ENCODE measurements around the gene FLNC. TPM values are rescaled to one million over a fixed set of nuclear protein-coding genes. Genes with fewer than 3 reads are reported as not detected.

Gene FLNC
- total RNA-seq, 4 donors from 2014 or later, result 3.0 to 27.3 (median 7.5) TPM

DNA sequence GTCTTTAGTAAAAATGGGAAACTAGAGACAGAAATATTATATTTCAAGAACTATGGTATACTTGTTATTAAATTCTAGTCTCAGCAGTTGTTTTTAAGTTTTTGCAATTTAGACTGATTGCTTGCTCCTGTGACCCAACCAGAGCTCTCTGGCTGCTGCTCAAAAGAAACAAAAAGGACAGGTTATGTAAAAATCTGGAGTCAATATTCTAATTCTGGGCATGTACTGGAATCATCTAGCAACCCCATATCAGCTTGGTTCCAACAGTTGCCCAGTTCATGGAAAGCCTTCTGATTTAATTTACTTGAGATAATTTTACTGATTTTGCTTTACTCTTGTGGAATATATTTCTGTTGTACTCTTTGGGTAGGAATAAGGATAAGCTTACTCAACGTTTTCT lies 70.0 kb downstream of the FLNC start:
- Histone ChIP-seq H3K27ac (no peak overlapping the region), H3K36me3 (no peaks in the 10 kb centered on the region), H3K4me3 (no peak overlapping the region), H3K4me1 (peaks cover 4 to 50% (median 6%) of the 10 kb centered on the region in 3 donors), H3K27me3 (no peaks in the 10 kb centered on the region), H3K9me3 (peaks cover 0 to 5% (median 0%) of the 10 kb centered on the region in 3 donors)
- intact Hi-C loops (cut with DNase I), result no loop called here
- WGBS, 2 donors, result 58 to 64% methylated on average over 1 of the region's 1 CpG
- TF ChIP-seq POLR2A (IDR thresholded peaks at IDR 0.05), result no peak
- DNase-seq, result no peak

DNA sequence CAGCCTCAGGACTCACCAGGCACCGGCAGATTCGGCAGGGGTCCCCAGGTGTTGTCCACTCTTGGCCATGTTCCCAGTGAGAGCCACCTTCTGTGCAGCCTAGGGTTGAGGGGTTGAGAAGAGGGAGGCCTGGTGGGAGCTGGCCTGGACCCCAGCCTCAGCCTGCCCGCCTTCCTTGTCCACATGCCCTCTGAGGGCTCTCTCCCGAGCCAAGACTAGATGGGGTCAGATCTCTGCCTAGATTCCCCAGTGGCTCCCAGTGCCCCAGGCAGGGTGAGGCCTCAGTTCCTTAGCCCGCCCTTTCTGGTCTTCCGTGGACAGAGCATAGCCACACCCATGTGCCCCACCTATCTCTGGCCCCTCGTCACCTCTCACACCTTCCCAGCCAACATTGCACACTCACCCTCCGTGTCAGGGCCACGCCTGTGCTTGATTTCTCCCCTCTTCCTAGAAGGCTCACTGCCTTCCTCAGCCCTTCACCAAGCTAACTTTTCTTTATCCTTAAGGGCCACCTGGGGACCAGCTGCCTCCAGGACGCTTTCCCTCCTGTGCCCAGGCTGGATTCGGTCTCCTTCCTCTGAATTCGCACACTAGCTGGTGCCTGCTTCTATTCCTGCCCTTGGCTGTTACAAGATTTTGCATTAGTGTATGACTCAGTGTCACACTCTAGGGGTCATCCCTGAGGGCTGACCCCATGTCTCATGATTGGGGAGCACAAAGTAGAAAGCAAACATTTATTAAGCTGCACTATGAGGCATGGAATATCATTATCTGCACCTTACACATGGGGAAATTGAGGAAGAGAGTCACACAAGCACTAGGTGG lies 72.8 kb downstream of the FLNC start:
- 54 to 57% methylated on average over 8 to 10 of the region's 12 CpGs for WGBS, 2 donors
- no peak for DNase-seq
- H3K36me3 ChIP-seq, result no peaks in the 10 kb centered on the region
- H3K4me1 ChIP-seq, result peaks cover under 1 to 32% (median 6%) of the 10 kb centered on the region in 3 donors
- no peak for TF ChIP-seq POLR2A (IDR thresholded peaks at IDR 0.05)
- no peak for TF ChIP-seq CTCF (IDR thresholded peaks at IDR 0.05)
- peaks cover 0 to 5% (median 0%) of the 10 kb centered on the region in 3 donors for H3K9me3 ChIP-seq
- peak overlapping the region; percentile 14 to 49 (median 41) for H3K27ac ChIP-seq
- intact Hi-C loops (cut with DNase I), result no loop called here
- peaks cover 0 to 14% (median 0%) of the 10 kb centered on the region in 4 donors for H3K27me3 ChIP-seq
- H3K4me3 ChIP-seq, result no peak overlapping the region

GRCh38 chr7:128903621-128904361 lies 73.6 kb downstream of the FLNC start:
- 83% methylated on average over 5 of the region's 14 CpGs; no CpG with 5 or more reads in 1 of the 2 donors for WGBS, 2 donors
- TF ChIP-seq CTCF (IDR thresholded peaks at IDR 0.05) (no peak), POLR2A (IDR thresholded peaks at IDR 0.05) (no peak)
- Histone ChIP-seq H3K27me3 (peaks cover 0 to 21% (median 0%) of the 10 kb centered on the region in 4 donors), H3K4me3 (no peak overlapping the region), H3K36me3 (no peaks in the 10 kb centered on the region), H3K27ac (peak overlapping the region in 2 of 4 donors; percentile 39 to 49), H3K9me3 (peaks cover 0 to 5% (median 0%) of the 10 kb centered on the region in 3 donors), H3K4me1 (peaks cover 0 to 27% (median 6%) of the 10 kb centered on the region in 3 donors)
- intact Hi-C loops (cut with DNase I), result no loop called here
- no peak for DNase-seq

GRCh38 chr7:128904381-128905197 lies 74.4 kb downstream of the FLNC start:
- Histone ChIP-seq H3K9me3 (peaks cover 0 to 1% (median 0%) of the 10 kb centered on the region in 3 donors), H3K4me3 (no peak overlapping the region), H3K27ac (no peak overlapping the region), H3K36me3 (no peaks in the 10 kb centered on the region), H3K4me1 (peaks cover 0 to 29% (median 6%) of the 10 kb centered on the region in 3 donors), H3K27me3 (peaks cover 0 to 29% (median 0%) of the 10 kb centered on the region in 4 donors)
- peak in 5 of 6 experiments; percentile 55 to 69 (median 57) for TF ChIP-seq CTCF (IDR thresholded peaks at IDR 0.05)
- TF ChIP-seq POLR2A (IDR thresholded peaks at IDR 0.05), result no peak
- no peak for DNase-seq
- 26 to 32% methylated on average over 7 to 8 of the region's 8 CpGs for WGBS, 2 donors
- intact Hi-C loops (cut with DNase I), result loop anchor here (5.0 kb wide), 1 partner anchor 188 kb away; no protein-coding TSS in a partner anchor

All from esophagus squamous epithelium (tissue), 5 donors.